Uterus (tissue), 2 donors: ENCODE data around the gene ABCA12.

ENCODE experiments used
- CTCF ChIP-seq, 4 experiments: fragments of 200-600 bp in 2 of 4; fragments of 450-650 bp in 2 of 4; sonication (generic) in 2 of 4; IDR thresholded peaks; one replicate each; pipeline ENCODE4 v1.5.1; 2016 to 2019; ENCODE audit warnings: antibody characterized with exemption in 4 of 4, mild to moderate bottlenecking in 2 of 4, moderate library complexity in 1 of 4
- POLR2A ChIP-seq, 2 donors: fragments of 450-650 bp; IDR thresholded peaks; one replicate each; pipeline ENCODE4 v1.6.1; 2016; ENCODE audit warnings: antibody characterized with exemption in 2 of 2, mild to moderate bottlenecking in 1 of 2, moderate library complexity in 1 of 2

- TF ChIP-seq POLR2A (IDR thresholded peaks at IDR 0.05) (no peak), CTCF (IDR thresholded peaks at IDR 0.05) (no peak)
Measured at GRCh38 chr2:215052810-215053209, 85.6 kb downstream of the ABCA12 start.
